ENCODE results near the gene C17orf75.
"Not testable (repeated sequence)": the region's sequence is repeated elsewhere in the genome, so short reads cannot be mapped to it uniquely, and the experiment has no call there.

Gene C17orf75

DNA sequence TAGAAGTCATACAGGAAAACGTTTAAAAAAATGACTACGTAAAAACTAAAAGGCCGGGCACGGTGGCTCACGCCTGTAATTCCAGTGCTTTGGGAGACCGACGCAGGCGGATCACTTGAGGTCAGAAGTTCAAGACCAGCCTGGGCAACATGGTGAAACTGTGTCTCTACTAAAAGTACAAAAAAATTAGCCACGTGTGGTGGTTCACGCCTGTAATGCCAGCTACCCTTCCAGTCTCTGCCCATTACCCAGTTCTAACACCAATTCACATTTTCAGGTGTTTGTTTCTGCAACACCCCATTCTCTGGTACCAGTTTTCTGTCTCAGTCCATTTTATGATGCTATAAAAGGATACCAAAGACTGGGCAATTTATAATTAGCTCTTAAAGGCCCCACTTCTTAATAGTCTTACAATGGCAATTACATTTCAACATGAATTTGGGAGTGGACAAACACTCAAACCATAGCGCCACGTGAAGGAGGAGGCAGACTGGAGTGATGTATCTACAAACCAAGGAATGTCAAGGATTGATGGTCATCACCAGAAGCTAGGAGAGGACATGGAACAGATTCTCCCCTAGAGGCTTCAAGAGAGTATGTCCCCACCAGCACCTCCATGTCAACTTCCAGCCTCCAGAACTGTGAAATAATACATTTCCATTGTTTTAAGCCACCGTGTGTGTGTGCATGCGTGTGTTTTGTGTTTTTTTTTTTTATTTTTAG is 791 bp upstream of the C17orf75 start:
- no peak for DNase-seq

DNA sequence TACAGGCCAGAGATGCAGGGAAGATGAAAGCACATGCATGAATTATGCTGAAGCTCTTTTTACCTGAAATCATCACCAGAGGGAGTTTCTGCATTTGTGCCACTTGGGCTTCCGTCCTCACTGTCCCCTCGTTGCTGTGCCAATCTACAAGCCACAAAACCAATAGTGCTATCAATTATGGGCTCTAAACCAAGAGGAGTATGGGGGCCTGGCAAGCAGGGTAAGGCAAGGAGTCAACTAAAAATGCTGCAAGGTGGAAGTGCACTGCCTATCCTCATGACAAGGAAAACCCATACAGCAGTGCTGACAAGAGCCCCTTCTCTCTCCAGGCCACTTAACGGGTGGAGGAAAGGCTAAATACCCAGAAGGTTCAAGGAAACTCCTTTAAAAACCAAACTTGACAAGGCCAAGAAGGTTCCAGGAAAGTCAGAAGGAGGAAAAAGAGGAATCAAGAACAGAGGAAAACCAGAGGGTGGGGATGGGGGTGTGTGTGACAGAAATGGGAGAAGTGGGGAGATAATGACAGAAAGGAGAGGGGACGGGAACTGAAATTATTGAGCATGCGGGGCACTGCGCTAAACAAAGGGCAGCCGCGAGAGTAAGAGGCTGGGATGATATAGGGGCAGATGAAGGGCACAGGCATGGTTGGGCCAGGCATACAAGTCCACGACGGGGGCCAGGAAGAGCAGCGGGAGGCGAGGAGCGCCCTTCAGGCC is 674 bp downstream of the C17orf75 start:
- DNase-seq: no peak

DNA sequence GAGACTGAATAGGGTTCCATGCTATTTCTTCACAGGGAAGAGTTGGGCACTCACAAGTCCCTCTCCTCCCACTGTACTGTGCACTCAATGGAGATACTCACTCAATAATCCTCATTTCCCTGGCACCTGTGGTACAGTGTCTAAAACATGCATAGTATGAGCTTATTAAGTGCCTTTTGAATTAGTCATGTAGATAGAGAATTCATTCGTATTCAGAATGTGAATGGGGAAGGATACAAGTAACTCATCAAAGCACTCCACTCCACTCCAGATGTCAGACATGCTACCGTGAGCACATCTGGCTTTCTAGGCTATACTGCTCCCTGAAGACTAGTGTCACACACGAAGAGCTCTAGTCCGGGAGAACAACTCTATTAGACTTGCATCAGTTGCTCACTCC is 6.3 kb downstream of the C17orf75 start:
- no peak for DNase-seq

DNA sequence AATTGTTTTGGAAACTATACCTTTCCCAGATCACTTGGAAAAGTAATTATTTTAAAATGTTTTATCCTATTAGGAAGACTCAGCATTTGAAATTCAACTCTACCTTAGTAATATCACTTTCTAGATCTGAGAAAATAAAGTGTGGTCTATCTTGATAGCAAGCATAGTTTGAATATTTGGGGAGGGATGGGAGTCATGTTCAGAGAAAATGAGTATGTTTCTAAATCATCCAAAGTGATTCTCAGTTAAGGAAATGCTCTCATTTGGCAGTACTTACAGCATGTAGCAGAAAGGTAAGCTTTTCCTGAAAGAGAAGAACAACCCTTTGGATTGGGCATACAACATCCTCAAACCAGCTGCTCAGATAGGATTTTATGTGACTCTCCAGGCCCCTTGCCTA is 6.9 kb downstream of the C17orf75 start:
- DNase-seq: no peak

- DNase-seq: no peak
These were observed 8.8 kb downstream of the C17orf75 start for GRCh38 chr17:32333187-32333586.

- DNase-seq: no peak
These were observed 10.5 kb downstream of the C17orf75 start for GRCh38 chr17:32331243-32332040.

DNA sequence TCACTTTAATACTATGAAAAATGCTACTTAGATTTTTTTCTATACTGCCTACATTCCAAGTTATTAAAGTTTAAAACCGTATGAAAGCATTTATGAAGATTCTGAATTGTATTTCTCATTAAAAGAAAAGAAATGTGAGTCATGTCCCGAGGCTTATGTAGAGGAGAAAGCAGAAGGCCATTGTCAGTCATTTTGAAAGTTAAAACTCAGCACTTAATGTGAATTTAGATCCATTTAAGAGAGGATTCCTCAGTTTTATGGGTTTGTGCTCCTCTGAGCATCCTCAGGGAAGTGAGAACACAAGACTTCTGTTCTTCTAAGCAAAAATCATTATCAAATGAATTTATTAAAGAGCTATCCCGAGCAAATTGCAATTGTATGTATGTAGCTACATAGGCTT is 11.8 kb downstream of the C17orf75 start:
- no peak for DNase-seq

- DNase-seq: no peak
These were observed 14.1 kb downstream of the C17orf75 start for GRCh38 chr17:32327911-32328310.

GRCh38 chr17:32323811-32324491 is 18.0 kb downstream of the C17orf75 start:
- DNase-seq: no peak

GRCh38 chr17:32323046-32323445 is 18.9 kb downstream of the C17orf75 start:
- DNase-seq: no peak

DNA sequence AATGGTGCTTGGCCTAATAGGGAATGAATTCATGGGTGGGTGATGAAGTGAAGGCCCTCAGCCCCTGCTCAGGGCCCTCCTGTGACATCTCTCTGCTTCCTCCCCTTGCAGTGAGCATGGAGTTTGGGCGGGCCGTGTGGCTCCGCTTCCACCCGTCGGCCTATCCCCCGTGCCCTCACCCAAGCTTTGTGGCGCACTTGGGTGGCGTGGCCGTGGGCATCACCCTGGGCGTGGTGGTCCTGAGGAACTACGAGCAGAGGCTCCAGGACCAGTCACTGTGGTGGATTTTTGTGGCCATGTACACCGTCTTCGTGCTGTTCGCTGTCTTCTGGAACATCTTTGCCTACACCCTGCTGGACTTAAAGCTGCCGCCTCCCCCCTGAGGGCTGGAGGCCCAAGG is 21.1 kb downstream of the C17orf75 start:
- no peak for DNase-seq

DNA sequence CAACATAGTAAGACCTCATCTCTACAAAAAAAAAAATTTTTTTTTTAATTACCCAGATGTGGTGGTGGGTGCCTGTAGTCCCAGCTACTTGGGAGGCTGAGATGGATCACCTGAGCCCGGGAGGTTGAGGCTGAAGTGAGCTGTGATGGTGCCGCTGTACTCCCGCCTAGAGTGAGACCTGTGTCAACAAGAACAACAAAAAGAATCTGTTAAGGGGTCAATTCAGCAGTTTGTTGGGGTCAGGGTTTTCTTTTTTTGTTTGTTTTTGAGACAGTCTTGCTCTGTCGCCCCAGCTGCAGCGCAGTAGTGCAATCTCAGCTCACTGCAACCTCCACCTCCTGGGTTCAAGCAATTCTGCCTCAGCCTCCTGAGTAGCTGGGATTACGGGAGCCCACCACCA is 21.9 kb downstream of the C17orf75 start:
- DNase-seq: not testable (repeated sequence)

DNA sequence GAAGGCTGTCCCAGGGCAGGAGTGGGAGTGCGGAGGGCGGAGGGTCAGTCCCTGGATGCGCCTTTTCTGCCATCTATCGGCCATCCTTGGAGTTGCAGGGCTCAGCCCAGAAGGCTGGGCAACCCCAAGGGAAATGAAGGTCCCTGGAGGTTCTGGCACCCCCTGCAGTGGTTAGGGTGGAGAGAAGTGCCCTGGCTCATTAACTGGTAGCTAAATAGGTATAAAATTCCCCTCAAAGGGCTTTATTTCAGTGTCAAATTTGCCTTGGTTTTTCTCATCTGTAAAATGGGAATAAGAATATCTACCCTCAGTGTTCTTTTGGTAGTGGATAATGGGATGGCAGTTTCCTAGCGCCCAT is 22.4 kb downstream of the C17orf75 start:
- DNase-seq: peak; percentile 43

GRCh38 chr17:32318071-32318470 is 23.9 kb downstream of the C17orf75 start:
- no peak for DNase-seq

- no peak for DNase-seq
These were observed 24.6 kb downstream of the C17orf75 start for GRCh38 chr17:32317353-32317752.

DNA sequence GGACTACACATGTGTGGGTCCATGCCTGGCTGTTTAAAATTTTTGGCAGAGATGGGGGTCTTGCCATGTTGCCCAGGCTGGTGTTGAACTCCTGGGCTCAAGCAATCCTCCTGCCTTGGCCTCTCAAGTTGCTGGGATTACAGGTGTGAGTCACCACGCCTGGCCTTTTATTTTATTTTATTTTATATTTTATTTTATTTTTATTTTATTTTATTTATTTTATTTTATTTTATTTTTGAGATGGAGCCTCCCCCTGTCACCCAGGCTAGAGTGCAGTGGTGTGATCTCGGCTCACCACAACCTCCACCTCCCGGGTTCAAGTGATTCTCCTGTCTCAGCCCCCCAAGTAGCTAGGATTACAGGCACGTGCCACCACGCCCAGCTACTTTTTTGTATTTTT is 25.3 kb downstream of the C17orf75 start:
- not testable (repeated sequence) for DNase-seq

GRCh38 chr17:32315171-32315570 is 26.8 kb downstream of the C17orf75 start:
- no peak for DNase-seq

- DNase-seq: peak; percentile 94
These were observed 27.3 kb downstream of the C17orf75 start for GRCh38 chr17:32314636-32315035.

DNA sequence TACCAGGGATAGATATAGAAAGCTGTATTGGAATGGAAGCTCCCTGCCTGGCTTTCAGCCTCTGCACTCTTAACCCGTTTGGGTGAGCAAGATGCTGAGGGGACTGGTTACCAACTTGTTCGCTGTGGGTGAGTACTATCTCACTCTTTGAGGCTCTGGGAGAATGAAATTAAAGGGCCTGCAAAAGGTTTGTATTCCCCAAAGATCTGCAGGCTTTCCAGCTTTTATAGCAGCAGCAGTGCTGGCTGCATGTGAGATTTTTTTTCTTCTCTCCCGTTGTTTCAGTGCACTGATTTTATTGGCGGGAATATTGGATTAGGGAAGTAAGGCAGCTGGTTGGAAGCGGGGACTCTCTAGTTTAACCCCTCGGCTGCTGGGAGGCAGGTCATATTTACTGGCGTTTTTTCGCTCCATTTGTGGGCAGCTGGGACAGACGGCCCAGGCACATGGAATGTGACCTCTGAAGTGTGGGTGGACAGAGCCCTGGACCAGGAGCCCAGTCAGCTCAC is 30.9 kb downstream of the C17orf75 start:
- peak; percentile 79 for DNase-seq

- no peak for DNase-seq
These were observed 34.3 kb downstream of the C17orf75 start for GRCh38 chr17:32307658-32308057.

DNA sequence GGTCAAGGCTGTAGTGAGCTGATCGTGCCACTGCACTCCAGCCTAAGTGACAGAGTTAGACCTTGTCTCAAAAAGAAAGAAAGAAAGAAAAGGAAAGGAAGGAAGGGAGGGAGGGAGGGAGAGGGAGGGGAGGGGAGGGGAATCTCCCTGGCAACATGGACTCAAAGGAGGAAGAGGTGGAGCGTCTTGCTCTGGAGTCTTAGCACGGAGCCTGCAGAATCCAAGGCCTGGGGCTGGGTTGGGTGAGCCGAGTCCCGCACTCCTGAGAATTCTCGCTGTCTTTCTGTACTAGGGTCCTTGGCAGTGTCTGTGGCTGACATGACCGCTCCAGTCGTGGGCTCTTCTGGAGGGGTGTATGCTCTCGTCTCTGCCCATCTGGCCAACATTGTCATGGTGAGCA is 36.9 kb downstream of the C17orf75 start:
- DNase-seq: no peak

DNA sequence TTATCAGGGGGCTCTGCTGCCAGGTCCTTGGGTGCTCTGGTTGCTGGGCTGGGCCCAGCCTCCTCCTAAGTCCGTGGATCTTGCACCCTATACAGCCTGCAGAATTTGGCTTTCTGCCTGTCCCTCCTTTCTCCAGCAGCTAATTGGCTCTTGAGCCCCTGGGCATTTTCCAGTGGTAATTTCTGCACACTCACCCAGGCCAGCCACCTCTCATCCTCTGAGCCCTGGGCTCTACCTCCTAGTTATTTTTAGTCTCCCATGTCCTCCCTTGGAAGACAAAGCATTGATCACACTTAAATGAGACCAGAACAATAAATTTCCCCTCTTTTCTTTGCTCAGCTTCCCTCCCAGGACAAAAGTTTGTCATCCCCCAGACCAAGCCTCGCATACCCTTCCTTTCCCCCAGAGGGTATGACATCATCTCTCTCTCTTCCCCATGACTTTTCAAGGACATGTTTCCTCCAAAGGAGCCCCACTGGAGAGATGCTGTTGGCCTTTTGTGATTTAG is 38.1 kb downstream of the C17orf75 start:
- no peak for DNase-seq

Measured in NCI-H524 treated with DMSO at 0.1 percent for 48 hours (cell line).